ENCODE results near the gene ST8SIA6.

ST8SIA6 gene

GRCh38 chr10:17348501-17349349, 105.7 kb downstream of the ST8SIA6 start:
- no peak overlapping the region for H3K4me3 ChIP-seq (ENCODE audit: insufficient read depth, low read length, poor library complexity, severe bottlenecking)
- TF ChIP-seq EZH2phosphoT487 (conservative IDR thresholded peaks at IDR 0.05; ENCODE audit: low read length), result no peak
- TF ChIP-seq, protein P1, sequence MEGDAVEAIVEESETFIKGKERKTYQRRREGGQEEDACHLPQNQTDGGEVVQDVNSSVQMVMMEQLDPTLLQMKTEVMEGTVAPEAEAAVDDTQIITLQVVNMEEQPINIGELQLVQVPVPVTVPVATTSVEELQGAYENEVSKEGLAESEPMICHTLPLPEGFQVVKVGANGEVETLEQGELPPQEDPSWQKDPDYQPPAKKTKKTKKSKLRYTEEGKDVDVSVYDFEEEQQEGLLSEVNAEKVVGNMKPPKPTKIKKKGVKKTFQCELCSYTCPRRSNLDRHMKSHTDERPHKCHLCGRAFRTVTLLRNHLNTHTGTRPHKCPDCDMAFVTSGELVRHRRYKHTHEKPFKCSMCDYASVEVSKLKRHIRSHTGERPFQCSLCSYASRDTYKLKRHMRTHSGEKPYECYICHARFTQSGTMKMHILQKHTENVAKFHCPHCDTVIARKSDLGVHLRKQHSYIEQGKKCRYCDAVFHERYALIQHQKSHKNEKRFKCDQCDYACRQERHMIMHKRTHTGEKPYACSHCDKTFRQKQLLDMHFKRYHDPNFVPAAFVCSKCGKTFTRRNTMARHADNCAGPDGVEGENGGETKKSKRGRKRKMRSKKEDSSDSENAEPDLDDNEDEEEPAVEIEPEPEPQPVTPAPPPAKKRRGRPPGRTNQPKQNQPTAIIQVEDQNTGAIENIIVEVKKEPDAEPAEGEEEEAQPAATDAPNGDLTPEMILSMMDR (IDR thresholded peaks at IDR 0.05; ENCODE audit: insufficient read depth, low read length, poor library complexity, severe bottlenecking), result no peak
- no peaks in the 10 kb centered on the region for H4K20me1 ChIP-seq (ENCODE audit: low read depth, low read length)
- H3K36me3 ChIP-seq (ENCODE audit: low read length), result no peaks in the 10 kb centered on the region
- H3K9ac ChIP-seq (ENCODE audit: low read length), result no peak overlapping the region
- no peaks in the 10 kb centered on the region for H3K79me2 ChIP-seq (ENCODE audit: insufficient read depth, low read length)
- no peak overlapping the region for H3K27ac ChIP-seq (ENCODE audit: low read depth, low read length)
- H3K9me3 ChIP-seq (ENCODE audit: insufficient read depth, low read length), result no peaks in the 10 kb centered on the region
- no peaks in the 10 kb centered on the region for H3K9me2 ChIP-seq (replicated peaks; ENCODE audit: insufficient read depth, low read length)
- no peaks in the 10 kb centered on the region for H3K27me3 ChIP-seq (ENCODE audit: low read length)
- no peaks in the 10 kb centered on the region for H3F3A ChIP-seq (ENCODE audit: insufficient read depth)
- H2AFZ ChIP-seq (ENCODE audit: low read depth, low read length, severe bottlenecking), result no peak overlapping the region
- no peak overlapping the region for H3K4me2 ChIP-seq (ENCODE audit: low read depth, low read length, poor library complexity, severe bottlenecking)

- Histone ChIP-seq H3K27me3 (ENCODE audit: low read length) (no peaks in the 10 kb centered on the region), H3K4me3 (ENCODE audit: insufficient read depth, low read length, poor library complexity, severe bottlenecking) (no peak overlapping the region), H2AFZ (ENCODE audit: low read depth, low read length, severe bottlenecking) (no peak overlapping the region), H3K27ac (ENCODE audit: low read depth, low read length) (no peak overlapping the region), H4K20me1 (ENCODE audit: low read depth, low read length) (no peaks in the 10 kb centered on the region), H3F3A (ENCODE audit: insufficient read depth) (no peaks in the 10 kb centered on the region), H3K9me2 (replicated peaks; ENCODE audit: insufficient read depth, low read length) (no peaks in the 10 kb centered on the region), H3K79me2 (ENCODE audit: insufficient read depth, low read length) (no peaks in the 10 kb centered on the region), H3K9ac (ENCODE audit: low read length) (no peak overlapping the region), H3K36me3 (ENCODE audit: low read length) (no peaks in the 10 kb centered on the region), H3K9me3 (ENCODE audit: insufficient read depth, low read length) (no peaks in the 10 kb centered on the region), H3K4me2 (ENCODE audit: low read depth, low read length, poor library complexity, severe bottlenecking) (no peak overlapping the region)
- TF ChIP-seq, protein P1 (IDR thresholded peaks at IDR 0.05; ENCODE audit: insufficient read depth, low read length, poor library complexity, severe bottlenecking), result no peak
- TF ChIP-seq EZH2phosphoT487 (conservative IDR thresholded peaks at IDR 0.05; ENCODE audit: low read length), result no peak
These were observed 106.3 kb downstream of the ST8SIA6 start for GRCh38 chr10:17348011-17348500.

DNA sequence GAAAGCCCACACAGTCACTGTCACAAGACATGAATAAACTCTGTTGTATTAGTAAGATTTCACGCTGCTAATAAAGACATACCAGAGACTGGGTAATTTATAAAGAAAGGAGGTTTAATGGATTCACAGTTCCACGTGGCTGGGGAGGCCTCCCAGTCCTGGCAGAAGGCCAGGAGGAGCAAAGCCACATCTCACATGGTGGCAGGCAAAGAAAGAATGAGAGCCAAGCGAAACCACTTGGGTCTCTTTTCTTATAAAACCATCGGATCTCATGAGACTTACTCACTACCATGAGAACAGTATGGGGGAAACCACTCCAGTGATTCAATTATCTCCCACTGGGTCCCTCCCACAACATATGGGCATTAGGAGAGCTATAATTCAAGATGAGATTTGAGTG, 110.2 kb downstream of the ST8SIA6 start:
- H3K4me2 ChIP-seq (ENCODE audit: low read depth, low read length, poor library complexity, severe bottlenecking), result no peak overlapping the region
- no peak overlapping the region for H3K9ac ChIP-seq (ENCODE audit: low read length)
- no peaks in the 10 kb centered on the region for H4K20me1 ChIP-seq (ENCODE audit: low read depth, low read length)
- H3K36me3 ChIP-seq (ENCODE audit: low read length), result no peaks in the 10 kb centered on the region
- H3K27ac ChIP-seq (ENCODE audit: low read depth, low read length), result no peak overlapping the region
- H2AFZ ChIP-seq (ENCODE audit: low read depth, low read length, severe bottlenecking), result no peak overlapping the region
- no peaks in the 10 kb centered on the region; the same call in 1 of the 2 replicates for H3K9me3 ChIP-seq (ENCODE audit: insufficient read depth, low read length)
- H3K9me2 ChIP-seq (replicated peaks; ENCODE audit: insufficient read depth, low read length), result no peaks in the 10 kb centered on the region
- H3K79me2 ChIP-seq (ENCODE audit: insufficient read depth, low read length), result no peaks in the 10 kb centered on the region
- no peak overlapping the region for H3K4me3 ChIP-seq (ENCODE audit: insufficient read depth, low read length, poor library complexity, severe bottlenecking)
- no peaks in the 10 kb centered on the region for H3K27me3 ChIP-seq (ENCODE audit: low read length)
- no peak for TF ChIP-seq EZH2phosphoT487 (conservative IDR thresholded peaks at IDR 0.05; ENCODE audit: low read length)
- no peaks in the 10 kb centered on the region for H3F3A ChIP-seq (ENCODE audit: insufficient read depth)

DNA sequence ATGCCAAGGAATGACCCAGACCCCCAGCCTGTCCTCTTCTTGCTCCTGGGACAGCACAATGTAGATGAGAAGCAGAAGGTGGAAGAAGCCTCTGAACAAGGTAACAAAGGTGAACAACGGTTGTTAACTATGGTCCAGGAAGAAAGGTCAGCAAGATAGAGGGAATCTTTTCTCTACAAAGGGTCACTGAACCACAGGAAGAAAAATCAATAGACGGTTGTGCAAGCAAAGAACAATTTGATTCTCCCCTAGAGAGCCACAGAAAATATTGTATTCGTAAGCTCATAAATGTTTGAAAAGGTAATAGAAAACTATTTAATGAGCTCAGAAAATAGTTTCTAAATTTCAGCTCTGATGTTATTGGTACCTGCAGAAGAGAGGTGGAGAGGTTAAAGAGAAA, 111.3 kb downstream of the ST8SIA6 start:
- no peaks in the 10 kb centered on the region for H4K20me1 ChIP-seq (ENCODE audit: low read depth, low read length)
- TF ChIP-seq EZH2phosphoT487 (conservative IDR thresholded peaks at IDR 0.05; ENCODE audit: low read length), result no peak
- TF ChIP-seq, protein P1 (IDR thresholded peaks at IDR 0.05; ENCODE audit: insufficient read depth, low read length, poor library complexity, severe bottlenecking), result no peak
- no peak overlapping the region for H3K4me2 ChIP-seq (ENCODE audit: low read depth, low read length, poor library complexity, severe bottlenecking)
- no peak overlapping the region for H3K9ac ChIP-seq (ENCODE audit: low read length)
- no peak overlapping the region for H3K27ac ChIP-seq (ENCODE audit: low read depth, low read length)
- H3K9me2 ChIP-seq (replicated peaks; ENCODE audit: insufficient read depth, low read length), result no peaks in the 10 kb centered on the region
- H2AFZ ChIP-seq (ENCODE audit: low read depth, low read length, severe bottlenecking), result no peak overlapping the region
- no peaks in the 10 kb centered on the region; the same call in 1 of the 2 replicates for H3K9me3 ChIP-seq (ENCODE audit: insufficient read depth, low read length)
- H3K27me3 ChIP-seq (ENCODE audit: low read length), result no peaks in the 10 kb centered on the region
- no peaks in the 10 kb centered on the region for H3K36me3 ChIP-seq (ENCODE audit: low read length)
- H3K79me2 ChIP-seq (ENCODE audit: insufficient read depth, low read length), result no peaks in the 10 kb centered on the region
- H3F3A ChIP-seq (ENCODE audit: insufficient read depth), result no peaks in the 10 kb centered on the region
- no peak overlapping the region for H3K4me3 ChIP-seq (ENCODE audit: insufficient read depth, low read length, poor library complexity, severe bottlenecking)

Measured in SU-DHL-6 (cell line).